ENCODE measurements around the gene KANSL3.
"Not testable (repeated sequence)": the region's sequence is repeated elsewhere in the genome, so short reads cannot be mapped to it uniquely, and the experiment has no call there.

Gene KANSL3

GRCh38 chr2:96553957-96554292 is 84.2 kb downstream of the KANSL3 start:
- not testable (repeated sequence) for H3K9ac ChIP-seq (ENCODE audit: low read length); H3K4me1 ChIP-seq (ENCODE audit: control insufficient read depth, low read depth, low read length); H3K27ac ChIP-seq (ENCODE audit: low read length); H3K36me3 ChIP-seq (ENCODE audit: control insufficient read depth, low read depth, low read length); H3K4me3 ChIP-seq (ENCODE audit: low read length); H3K27me3 ChIP-seq (ENCODE audit: control insufficient read depth, insufficient read depth, low read length); H3K9me3 ChIP-seq (ENCODE audit: control insufficient read depth, low read depth, low read length)

GRCh38 chr2:96553176-96553956 is 84.7 kb downstream of the KANSL3 start:
- no peaks in the 10 kb centered on the region for H3K4me1 ChIP-seq (ENCODE audit: control insufficient read depth, low read depth, low read length)
- no peaks in the 10 kb centered on the region for H3K9me3 ChIP-seq (ENCODE audit: control insufficient read depth, low read depth, low read length)
- H3K4me3 ChIP-seq (ENCODE audit: low read length) = no peak overlapping the region
- H3K36me3 ChIP-seq (ENCODE audit: control insufficient read depth, low read depth, low read length) = no peaks in the 10 kb centered on the region
- no peak overlapping the region for H3K27ac ChIP-seq (ENCODE audit: low read length)
- H3K27me3 ChIP-seq (ENCODE audit: control insufficient read depth, insufficient read depth, low read length) = no peaks in the 10 kb centered on the region
- H3K9ac ChIP-seq (ENCODE audit: low read length) = no peak overlapping the region

- no peak overlapping the region for H3K9ac ChIP-seq (ENCODE audit: low read length)
- H3K4me3 ChIP-seq (ENCODE audit: low read length) = no peak overlapping the region
- no peak overlapping the region for H3K27ac ChIP-seq (ENCODE audit: low read length)
- peaks cover 5% of the 10 kb centered on the region for H3K4me1 ChIP-seq (ENCODE audit: control insufficient read depth, low read depth, low read length)
- no peaks in the 10 kb centered on the region for H3K36me3 ChIP-seq (ENCODE audit: control insufficient read depth, low read depth, low read length)
- H3K27me3 ChIP-seq (ENCODE audit: control insufficient read depth, insufficient read depth, low read length) = no peaks in the 10 kb centered on the region
- H3K9me3 ChIP-seq (ENCODE audit: control insufficient read depth, low read depth, low read length) = no peaks in the 10 kb centered on the region
These were observed 85.6 kb downstream of the KANSL3 start for GRCh38 chr2:96552315-96553175.

GRCh38 chr2:96551605-96552314 is 86.4 kb downstream of the KANSL3 start:
- Histone ChIP-seq H3K9ac (ENCODE audit: low read length) (no peak overlapping the region), H3K36me3 (ENCODE audit: control insufficient read depth, low read depth, low read length) (no peaks in the 10 kb centered on the region), H3K27ac (ENCODE audit: low read length) (no peak overlapping the region), H3K4me1 (ENCODE audit: control insufficient read depth, low read depth, low read length) (peaks cover 7% of the 10 kb centered on the region), H3K27me3 (ENCODE audit: control insufficient read depth, insufficient read depth, low read length) (no peaks in the 10 kb centered on the region), H3K9me3 (ENCODE audit: control insufficient read depth, low read depth, low read length) (no peaks in the 10 kb centered on the region), H3K4me3 (ENCODE audit: low read length) (no peak overlapping the region)

- Histone ChIP-seq H3K27me3 (ENCODE audit: control insufficient read depth, insufficient read depth, low read length) (no peaks in the 10 kb centered on the region), H3K36me3 (ENCODE audit: control insufficient read depth, low read depth, low read length) (no peaks in the 10 kb centered on the region), H3K4me3 (ENCODE audit: low read length) (no peak overlapping the region), H3K27ac (ENCODE audit: low read length) (no peak overlapping the region), H3K4me1 (ENCODE audit: control insufficient read depth, low read depth, low read length) (peaks cover 7% of the 10 kb centered on the region), H3K9ac (ENCODE audit: low read length) (no peak overlapping the region), H3K9me3 (ENCODE audit: control insufficient read depth, low read depth, low read length) (no peaks in the 10 kb centered on the region)
These were observed 87.1 kb downstream of the KANSL3 start for GRCh38 chr2:96550787-96551604.

- H3K4me3 ChIP-seq (ENCODE audit: low read length) = no peak overlapping the region
- no peak overlapping the region for H3K9ac ChIP-seq (ENCODE audit: low read length)
These were observed 87.9 kb downstream of the KANSL3 start for GRCh38 chr2:96549967-96550786.

GRCh38 chr2:96549466-96549785 is 88.7 kb downstream of the KANSL3 start:
- Histone ChIP-seq H3K9me3 (ENCODE audit: control insufficient read depth, low read depth, low read length) (no peaks in the 10 kb centered on the region), H3K27ac (ENCODE audit: low read length) (no peak overlapping the region), H3K4me3 (ENCODE audit: low read length) (no peak overlapping the region), H3K9ac (ENCODE audit: low read length) (no peak overlapping the region), H3K36me3 (ENCODE audit: control insufficient read depth, low read depth, low read length) (no peaks in the 10 kb centered on the region), H3K27me3 (ENCODE audit: control insufficient read depth, insufficient read depth, low read length) (no peaks in the 10 kb centered on the region), H3K4me1 (ENCODE audit: control insufficient read depth, low read depth, low read length) (peaks cover 7% of the 10 kb centered on the region)

More at GRCh38 chr2:96549967-96550786, 87.9 kb downstream of the KANSL3 start:
- Histone ChIP-seq H3K27ac (ENCODE audit: low read length) (no peak overlapping the region), H3K36me3 (ENCODE audit: control insufficient read depth, low read depth, low read length) (no peaks in the 10 kb centered on the region), H3K4me1 (ENCODE audit: control insufficient read depth, low read depth, low read length) (peaks cover 7% of the 10 kb centered on the region), H3K27me3 (ENCODE audit: control insufficient read depth, insufficient read depth, low read length) (no peaks in the 10 kb centered on the region), H3K9me3 (ENCODE audit: control insufficient read depth, low read depth, low read length) (no peaks in the 10 kb centered on the region)

- Histone ChIP-seq H3K36me3 (ENCODE audit: control insufficient read depth, low read depth, low read length) (no peaks in the 10 kb centered on the region), H3K27ac (ENCODE audit: low read length) (no peak overlapping the region), H3K27me3 (ENCODE audit: control insufficient read depth, insufficient read depth, low read length) (no peaks in the 10 kb centered on the region), H3K9ac (ENCODE audit: low read length) (no peak overlapping the region), H3K9me3 (ENCODE audit: control insufficient read depth, low read depth, low read length) (no peaks in the 10 kb centered on the region), H3K4me3 (ENCODE audit: low read length) (no peak overlapping the region), H3K4me1 (ENCODE audit: control insufficient read depth, low read depth, low read length) (peaks cover 7% of the 10 kb centered on the region)
These were observed 89.3 kb downstream of the KANSL3 start for GRCh38 chr2:96548558-96549465.

- H3K36me3 ChIP-seq (ENCODE audit: control insufficient read depth, low read depth, low read length) = no peaks in the 10 kb centered on the region
- H3K4me1 ChIP-seq (ENCODE audit: control insufficient read depth, low read depth, low read length) = peaks cover 7% of the 10 kb centered on the region
- H3K4me3 ChIP-seq (ENCODE audit: low read length) = peak overlapping the region; percentile 1
- H3K9me3 ChIP-seq (ENCODE audit: control insufficient read depth, low read depth, low read length) = no peaks in the 10 kb centered on the region
- no peak overlapping the region for H3K27ac ChIP-seq (ENCODE audit: low read length)
- no peaks in the 10 kb centered on the region for H3K27me3 ChIP-seq (ENCODE audit: control insufficient read depth, insufficient read depth, low read length)
- H3K9ac ChIP-seq (ENCODE audit: low read length) = no peak overlapping the region
These were observed 90.4 kb downstream of the KANSL3 start for GRCh38 chr2:96547731-96548171.

- Histone ChIP-seq H3K4me3 (ENCODE audit: low read length) (peak overlapping the region; percentile 1), H3K9ac (ENCODE audit: low read length) (no peak overlapping the region), H3K9me3 (ENCODE audit: control insufficient read depth, low read depth, low read length) (no peaks in the 10 kb centered on the region), H3K27me3 (ENCODE audit: control insufficient read depth, insufficient read depth, low read length) (no peaks in the 10 kb centered on the region), H3K27ac (ENCODE audit: low read length) (no peak overlapping the region), H3K36me3 (ENCODE audit: control insufficient read depth, low read depth, low read length) (no peaks in the 10 kb centered on the region), H3K4me1 (ENCODE audit: control insufficient read depth, low read depth, low read length) (peaks cover 7% of the 10 kb centered on the region)
These were observed 90.9 kb downstream of the KANSL3 start for GRCh38 chr2:96547203-96547641.

All from iPS-18a (cell line).